Stimulated activated CD8-positive, alpha-beta memory T cell treated with anti-CD3 and anti-CD28 coated beads, Interleukin-4, amount 100 ng/mL, for 4 hours (primary cell): Measurements from ENCODE around the gene CACNA1B.
"Not testable (repeated sequence)": the region's sequence is repeated elsewhere in the genome, so short reads cannot be mapped to it uniquely, and the experiment has no call there.

ENCODE experiments used
- DNase-seq, 2 donors: peaks; one replicate each; pipeline ENCODE4 v3.0.0-alpha.2; 2020; ENCODE audit warnings: low read depth in 2 of 2, low spot score in 1 of 2

The CACNA1B gene

DNA sequence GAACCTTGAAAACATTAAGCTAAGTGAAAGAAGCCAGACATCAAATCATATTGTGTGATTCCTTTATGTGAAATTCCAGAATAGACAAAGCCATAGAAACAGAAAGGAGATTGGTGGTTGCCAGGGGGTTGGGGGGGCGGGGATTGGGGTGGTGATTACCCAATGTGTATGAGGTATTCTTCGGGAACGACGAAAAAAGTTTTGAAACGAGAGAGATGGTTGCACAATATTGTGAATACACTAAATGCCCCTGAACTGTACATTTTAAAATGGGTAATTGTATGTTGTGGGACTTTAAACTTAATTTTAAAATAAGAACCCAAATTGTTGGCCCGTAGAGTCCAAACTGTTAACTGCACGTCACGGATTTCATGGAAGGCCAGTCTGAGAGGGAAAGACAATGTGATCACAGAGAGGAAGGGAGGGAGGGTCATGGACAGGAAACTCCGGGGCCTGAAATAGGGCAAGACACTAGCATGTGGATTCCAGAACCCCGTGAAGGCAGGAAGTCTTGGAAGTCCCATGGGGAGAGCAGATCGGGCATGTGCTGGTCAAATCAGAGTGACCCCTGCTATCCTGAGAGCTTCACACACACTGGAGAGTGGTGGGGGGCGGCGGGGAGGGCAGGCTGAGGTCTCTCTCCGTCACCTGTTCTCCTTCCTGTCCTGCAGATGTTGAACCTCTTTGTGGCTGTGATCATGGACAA lies 218.4 kb downstream of the CACNA1B start:
- DNase-seq = no peak

GRCh38 chr9:138096519-138096845 lies 218.9 kb downstream of the CACNA1B start:
- DNase-seq = no peak

DNA sequence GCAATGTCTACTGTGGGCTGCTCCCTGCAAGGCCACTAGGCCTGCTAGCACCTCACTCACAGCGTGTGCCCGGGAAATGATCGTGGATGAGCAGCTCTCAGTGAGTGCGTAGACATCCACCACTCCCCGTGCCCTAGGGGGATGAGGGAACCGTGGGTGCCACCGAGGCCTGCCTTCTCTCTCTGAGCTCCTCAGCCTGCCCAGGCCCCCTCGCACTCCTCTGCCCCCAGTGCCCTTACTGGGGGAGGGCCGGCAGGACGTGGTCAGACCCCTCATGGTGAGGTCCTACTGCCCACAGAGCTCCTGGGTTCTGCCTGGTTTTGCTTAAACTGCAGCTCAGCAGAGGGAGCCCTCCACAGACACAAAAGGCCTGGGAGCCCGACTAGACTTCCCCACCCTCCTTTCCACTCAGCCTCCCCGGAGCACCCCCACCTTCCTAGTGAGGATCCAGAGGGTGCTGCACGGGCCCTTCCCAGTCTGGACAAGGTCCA lies 220.0 kb downstream of the CACNA1B start:
- no peak for DNase-seq

DNA sequence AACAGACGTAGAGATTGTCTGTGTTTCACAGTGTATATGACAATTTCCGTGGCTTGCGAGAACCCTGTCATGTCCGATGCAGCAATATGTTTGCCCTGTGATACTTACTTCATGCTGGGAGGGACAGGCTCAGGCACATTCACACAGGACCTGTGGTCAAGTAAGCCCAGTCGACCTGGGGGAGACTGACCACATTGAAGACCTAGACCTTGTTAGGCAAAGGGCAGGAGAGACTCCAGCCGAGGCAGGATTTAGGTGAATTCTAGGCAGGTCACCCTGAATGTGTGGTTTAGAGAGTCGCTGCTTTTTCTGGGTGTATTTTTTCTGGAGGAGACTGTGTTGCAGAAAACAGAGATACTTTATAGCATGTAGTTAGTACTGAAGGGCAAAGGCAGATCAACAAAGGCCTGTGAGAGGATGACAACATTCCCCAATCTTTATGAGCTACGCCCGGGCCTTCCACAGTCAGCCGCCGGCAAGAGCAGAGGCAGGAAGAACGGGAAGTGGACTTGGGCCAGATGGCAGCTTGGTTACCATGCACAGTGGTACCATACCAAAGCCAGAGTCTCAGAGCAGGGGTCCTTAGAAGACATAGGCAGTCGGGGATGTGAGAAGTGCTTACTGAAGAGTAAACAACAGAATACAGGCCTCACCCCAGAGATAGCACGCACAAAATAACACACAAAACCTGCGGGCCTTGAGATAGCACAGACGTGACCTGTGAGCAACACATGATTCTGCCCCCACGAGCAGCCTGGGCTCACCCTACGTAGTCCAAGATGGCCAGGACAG lies 220.7 kb downstream of the CACNA1B start:
- no peak for DNase-seq

GRCh38 chr9:138098908-138099791 lies 221.6 kb downstream of the CACNA1B start:
- no peak for DNase-seq

- DNase-seq = no peak
These were observed 222.4 kb downstream of the CACNA1B start for GRCh38 chr9:138099803-138100598.

- no peak for DNase-seq
These were observed 223.2 kb downstream of the CACNA1B start for GRCh38 chr9:138100711-138101350.

DNA sequence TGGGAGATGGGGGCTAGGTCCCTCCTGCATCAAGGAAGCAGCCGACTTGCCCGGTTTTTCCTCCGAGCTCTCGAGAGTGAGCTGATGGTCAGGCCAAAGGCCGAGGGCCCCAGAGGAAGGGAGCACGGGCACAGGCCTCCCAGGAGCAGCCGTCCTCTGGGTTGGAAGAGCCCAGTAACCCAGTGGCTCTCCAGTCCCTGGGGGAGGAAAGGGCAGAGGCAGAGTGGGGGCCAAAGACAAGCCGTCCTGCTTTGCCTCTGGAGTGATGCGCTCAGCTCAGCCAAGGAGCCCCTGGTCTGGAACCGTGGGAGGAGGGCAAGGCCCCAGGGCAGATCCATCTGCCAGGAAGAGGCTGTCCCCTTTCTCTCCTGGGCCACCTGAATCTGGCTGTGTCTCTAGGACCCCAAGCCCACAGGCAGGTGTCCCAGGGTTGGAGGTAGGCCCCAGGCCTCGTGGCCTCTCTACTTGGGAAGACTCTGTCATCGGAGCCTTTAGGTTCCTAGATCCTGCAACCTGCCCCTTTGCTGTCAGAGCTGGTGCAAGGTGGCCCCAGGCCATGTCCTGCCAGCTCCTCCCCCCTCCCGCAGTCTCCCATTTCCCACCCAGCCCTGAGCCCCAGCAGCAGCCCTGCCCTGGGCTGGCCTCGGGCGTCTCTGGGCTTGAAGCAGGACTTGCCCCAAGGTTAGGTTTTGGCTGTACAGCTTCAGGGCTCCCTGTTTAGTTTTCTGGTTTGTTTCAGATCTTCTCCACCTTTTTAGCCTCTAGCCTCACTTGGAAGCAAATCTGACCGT lies 224.1 kb downstream of the CACNA1B start:
- DNase-seq = no peak

- DNase-seq = no peak
These were observed 224.9 kb downstream of the CACNA1B start for GRCh38 chr9:138102246-138103051.

- no peak for DNase-seq
These were observed 225.7 kb downstream of the CACNA1B start for GRCh38 chr9:138103111-138103848.

- no peak for DNase-seq
These were observed 226.2 kb downstream of the CACNA1B start for GRCh38 chr9:138103849-138104206.

GRCh38 chr9:138104251-138105122 lies 226.9 kb downstream of the CACNA1B start:
- no peak for DNase-seq

GRCh38 chr9:138105123-138105415 lies 227.5 kb downstream of the CACNA1B start:
- no peak for DNase-seq

- no peak for DNase-seq
These were observed 228.3 kb downstream of the CACNA1B start for GRCh38 chr9:138105561-138106505.

- DNase-seq = not testable (repeated sequence)
These were observed 229.5 kb downstream of the CACNA1B start for GRCh38 chr9:138107039-138107438.

- DNase-seq = no peak
These were observed 234.0 kb downstream of the CACNA1B start for GRCh38 chr9:138111607-138112006.
